ENCODE measurements around the gene MRPS21. TPM values are rescaled to one million over a fixed set of nuclear protein-coding genes. Genes with fewer than 3 reads are reported as not detected.
A peak's percentile ranks its signal among the peaks of the same experiment; 100 is the strongest.

Gene MRPS21
- total RNA-seq (2014; rRNA removed; shearing (Covaris generic)) = 42.4 and 49.3 TPM in 2 replicates

GRCh38 chr1:150293433-150294253 lies at the start of gene MRPS21:
TSS of gene MRPS21 (plus strand) at chr1:150293861. CDS start at chr1:150294367, 506 bp downstream.
- DNase-seq (ENCODE audit: low read depth) = peak; percentile 96

- no peak for DNase-seq (ENCODE audit: low read depth)
These were observed 43.7 kb upstream of the MRPS21 start for GRCh38 chr1:150249936-150250335.

GRCh38 chr1:150256198-150256553 lies 37.5 kb upstream of the MRPS21 start:
- no peak for DNase-seq (ENCODE audit: low read depth)

GRCh38 chr1:150256554-150257341 lies 36.9 kb upstream of the MRPS21 start:
- no peak for DNase-seq (ENCODE audit: low read depth)

GRCh38 chr1:150257624-150258585 lies 35.8 kb upstream of the MRPS21 start, which contains the start of gene CA14:
TSS of gene CA14 (plus strand) at chr1:150257774. CDS start at chr1:150258129, 355 bp downstream.
- no peak for DNase-seq (ENCODE audit: low read depth)

- DNase-seq (ENCODE audit: low read depth) = no peak
These were observed 34.4 kb upstream of the MRPS21 start for GRCh38 chr1:150259217-150259616.

- peak; percentile 49 for DNase-seq (ENCODE audit: low read depth)
These were observed 33.6 kb upstream of the MRPS21 start for GRCh38 chr1:150259758-150260669.

- no peak for DNase-seq (ENCODE audit: low read depth)
These were observed 32.3 kb upstream of the MRPS21 start for GRCh38 chr1:150261367-150261766.

- DNase-seq (ENCODE audit: low read depth) = peak; percentile 16
These were observed 31.0 kb upstream of the MRPS21 start for GRCh38 chr1:150262388-150263320.

GRCh38 chr1:150263549-150263948 lies 30.1 kb upstream of the MRPS21 start:
- DNase-seq (ENCODE audit: low read depth) = no peak

- no peak for DNase-seq (ENCODE audit: low read depth)
These were observed 25.8 kb upstream of the MRPS21 start for GRCh38 chr1:150267896-150268295.

GRCh38 chr1:150268340-150268704 lies 25.3 kb upstream of the MRPS21 start:
- peak; percentile 42 for DNase-seq (ENCODE audit: low read depth)

GRCh38 chr1:150268705-150269403 lies 24.8 kb upstream of the MRPS21 start, which contains the start of gene APH1A:
TSS of gene APH1A (minus strand) at chr1:150269016. CDS start at chr1:150268810, 206 bp downstream.
- DNase-seq (ENCODE audit: low read depth) = peak; percentile 98

GRCh38 chr1:150269451-150269850 lies 24.2 kb upstream of the MRPS21 start:
- no peak for DNase-seq (ENCODE audit: low read depth)

GRCh38 chr1:150271291-150271959 lies 22.2 kb upstream of the MRPS21 start:
- DNase-seq (ENCODE audit: low read depth) = no peak

GRCh38 chr1:150273311-150273710 lies 20.4 kb upstream of the MRPS21 start:
- DNase-seq (ENCODE audit: low read depth) = no peak

GRCh38 chr1:150280138-150280707 lies 13.4 kb upstream of the MRPS21 start:
- DNase-seq (ENCODE audit: low read depth) = no peak
